GM12878 (cell line): ENCODE data around the gene NUDCD2. TPM values are rescaled to one million over a fixed set of nuclear protein-coding genes. Genes with fewer than 3 reads are reported as not detected.

Source experiments
- ATAC-seq: fragments of 200-7000 bp; cut with Tn5 transposase; 3 replicates; pipeline ENCODE4 v1.9.1; 2020; ENCODE audit warnings: mild to moderate bottlenecking, moderate library complexity
- BruUV-seq: library from RNA; stranded (reverse); fragments of 400-500 nt; replicated peaks from 2 replicates; lab custom pipeline; 2021; lab: Mats Ljungman, UMichigan
- CTCF ChIA-PET: fragments of 300-600 bp; sonication (Branson Sonifier 250); formaldehyde crosslinking; extraction: SDS; loops from one replicate; lab custom pipeline; 2021; ENCODE audit warnings: inconsistent platforms; lab: Yijun Ruan, JAX
- POLR2A ChIA-PET: fragments of 350-600 bp; formaldehyde crosslinking; extraction: SDS; loops from one replicate; lab custom pipeline; 2021; ENCODE audit warnings: inconsistent platforms; lab: Charles Lee
- RAD21 ChIA-PET: fragments of 300-600 bp; sonication (Branson Sonifier 250); formaldehyde crosslinking; loops from one replicate; lab custom pipeline; 2023; ENCODE audit warnings: antibody characterized with exemption; ENCODE audit not compliant: unreplicated experiment; lab: Charles Lee
- SMC1A ChIA-PET: fragments of 300-600 bp; sonication (Branson Sonifier 250); formaldehyde crosslinking; loops from one replicate; lab custom pipeline; 2023; ENCODE audit not compliant: unreplicated experiment, uncharacterized antibody; lab: Charles Lee
- DNase-seq: peaks from one replicate; pipeline ENCODE4 v3.0.0-alpha.2; 2011; ENCODE audit warnings: low read depth, low spot score
- FAIRE-seq: peaks from 3 replicates; lab custom pipeline; 2011; peaks lifted over from hg19 to GRCh38; lab: Jason Lieb, UNC
- H2AFZ ChIP-seq: 2 replicates; pipeline ENCODE4 v1.6.0; 2011; ENCODE audit warnings: low read depth, low read length, control low read depth; ENCODE audit not compliant: control insufficient read depth
- H3K27ac ChIP-seq: 2 replicates; pipeline ENCODE4 v1.5.1; 2011; ENCODE audit warnings: control low read depth; ENCODE audit not compliant: control insufficient read depth, insufficient read depth
- H3K27me3 ChIP-seq, 2 experiments: replicated peaks in 1 of 2; 2 replicates each; pipeline versions ENCODE4 v1.6.0 to v1.6.1; 2011; ENCODE audit warnings: low read length in 1 of 2; ENCODE audit not compliant: control insufficient read depth in 2 of 2, insufficient read depth in 2 of 2
- H3K36me3 ChIP-seq, 2 experiments: 2 replicates each; pipeline ENCODE4 v1.5.1; 2011; ENCODE audit warnings: low read length in 1 of 2; ENCODE audit not compliant: control insufficient read depth in 2 of 2, insufficient read depth in 2 of 2
- H3K4me1 ChIP-seq: 2 replicates; pipeline ENCODE4 v1.6.1; 2011; ENCODE audit warnings: mild to moderate bottlenecking, low read length, moderate library complexity, mixed read lengths; ENCODE audit not compliant: control insufficient read depth, insufficient read depth
- H3K4me2 ChIP-seq: 2 replicates; pipeline ENCODE4 v1.6.0; 2011; ENCODE audit warnings: control low read depth; ENCODE audit not compliant: control insufficient read depth, insufficient read depth
- H3K4me3 ChIP-seq: fragments of 200-600 bp; sonication (generic); 2 replicates; pipeline ENCODE4 v1.5.1; 2016
- H3K79me2 ChIP-seq: 2 replicates; pipeline ENCODE4 v1.6.0; 2011; ENCODE audit warnings: low read length; ENCODE audit not compliant: control insufficient read depth, insufficient read depth
- H3K9ac ChIP-seq: 2 replicates; pipeline ENCODE4 v1.8.0; 2011; ENCODE audit warnings: low read length, control low read depth, mixed read lengths; ENCODE audit not compliant: control insufficient read depth, insufficient read depth
- H3K9me3 ChIP-seq: replicated peaks from 3 replicates; pipeline ENCODE4 v1.5.1; 2011; ENCODE audit warnings: mild to moderate bottlenecking, low read length; ENCODE audit not compliant: control insufficient read depth, insufficient read depth
- H4K20me1 ChIP-seq: 2 replicates; pipeline ENCODE4 v1.6.0; 2011; ENCODE audit not compliant: control insufficient read depth, insufficient read depth
- ATF3 ChIP-seq: IDR thresholded peaks from 2 replicates; pipeline ENCODE4 v1.6.1; 2011; ENCODE audit warnings: low read depth, mild to moderate bottlenecking, low read length, moderate library complexity, borderline replicate concordance; ENCODE audit errors: extremely low read depth
- JUNB ChIP-seq: IDR thresholded peaks from 2 replicates; pipeline ENCODE4 v1.6.1; 2016; ENCODE audit warnings: antibody characterized with exemption, mild to moderate bottlenecking
- NFYB ChIP-seq: IDR thresholded peaks from 2 replicates; pipeline ENCODE4 v1.6.1; 2011; ENCODE audit warnings: low read depth, mild to moderate bottlenecking, low read length, improper control_type of control experiment, moderate library complexity; ENCODE audit not compliant: insufficient read depth
- RB1 ChIP-seq: fragments of 450-650 bp; formaldehyde crosslinking; IDR thresholded peaks from 2 replicates; pipeline ENCODE4 v1.6.1; 2017; ENCODE audit warnings: mild to moderate bottlenecking, borderline replicate concordance
- RUNX3 ChIP-seq: IDR thresholded peaks from 2 replicates; pipeline ENCODE4 v1.6.1; 2012; ENCODE audit warnings: low read length, inconsistent platforms
- SMAD5 ChIP-seq: IDR thresholded peaks from 2 replicates; pipeline ENCODE4 v1.6.1; 2016; ENCODE audit warnings: antibody characterized with exemption, low read depth
- WGBS: methylation state at CpG from one replicate; pipeline ENCODE4 v1.1.6; 2016; ENCODE audit warnings: low lambda C conversion rate; ENCODE audit not compliant: insufficient replicate concordance, insufficient coverage; ENCODE audit errors: missing lambda C conversion rate; 5-methylcytosine and 5-hydroxymethylcytosine counted together
- in situ Hi-C: fragments of 300-500 bp; cut with MboI; formaldehyde crosslinking; loops from 9 replicates; pipeline ENCODE4 v1.14.3; 2018; ENCODE audit warnings: mixed read lengths
- intact Hi-C: fragments of 100-400 bp; cut with micrococcal nuclease; formaldehyde crosslinking; loops from one replicate; pipeline ENCODE4 v1.14.2; 2022; ENCODE audit not compliant: unreplicated experiment
- polyA plus RNA-seq, 11 experiments: library from polyadenylated mRNA; depleted of rRNA in 4 of 11; unstranded in 6 of 11; stranded (reverse) in 5 of 11; fragments of >200 nt; fragmentation: Nextera tagmentation in 4 of 11; fragmentation: Illumina TruSeq in 1 of 11; extraction: Ambion mirVana in 4 of 11; extraction: Trizol in 1 of 11; gene quantifications; 1 replicate in 1 of 11; 2 replicates in 10 of 11; pipeline versions ENCODE4 v1.2.1 to v1.2.3, GENCODE V29; 2011 to 2016; ENCODE audit warnings: inconsistent platforms in 2 of 11, missing spikeins in 2 of 11, low read depth in 1 of 11
- total RNA-seq, 4 experiments: library from RNA; depleted of rRNA in 3 of 4; stranded (reverse); fragments of >200 nt in 3 of 4; fragmentation: Illumina TruSeq in 1 of 4; extraction: Trizol in 1 of 4; gene quantifications; 2 replicates each; pipeline versions ENCODE4 v1.2.1 to v1.2.3, GENCODE V29; 2013 to 2021

The NUDCD2 gene
- total and polyA plus RNA-seq, 10 of the 15 experiments (the other 5 are each of a cell fraction or from before 2014, with no cell fraction given): 9.1 to 133 (median 24.6) TPM

DNA sequence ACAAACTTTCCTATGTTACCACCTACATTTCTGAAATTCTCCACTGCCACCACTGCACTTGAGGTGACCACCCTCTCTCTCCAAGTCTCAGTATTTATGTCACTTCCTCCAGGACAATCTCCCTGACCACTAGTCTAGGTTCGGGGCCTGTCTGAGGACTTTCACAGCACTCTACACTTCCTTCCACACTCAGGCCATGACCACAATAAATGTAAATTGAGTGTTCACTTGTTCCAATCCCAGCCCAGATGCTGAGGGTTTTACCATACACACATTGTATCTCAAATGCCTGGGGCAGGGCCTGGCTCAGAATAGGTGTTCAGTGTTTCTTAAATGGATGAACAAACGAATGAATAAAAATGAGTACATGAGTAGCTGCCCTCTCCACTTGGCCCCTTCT is 49.4 kb downstream of the NUDCD2 start:
- DNase-seq: no peak
- no peak for FAIRE-seq
- H3K9ac ChIP-seq: no peak overlapping the region
- H4K20me1 ChIP-seq: no peaks in the 10 kb centered on the region
- ChIA-PET CTCF (interaction anchor here (0.6 to 2.5 kb wide), 2 partner anchors 27 to 1201 kb away, joined by 3 to 22 read pairs; no protein-coding TSS in a partner anchor), POLR2A (interaction anchor here (0.8 kb wide), 1 partner anchor 21 kb away, joined by 4 read pairs; no protein-coding TSS in a partner anchor), RAD21 (no interaction called here), SMC1A (interaction anchor here (2.3 to 3.2 kb wide), 2 partner anchors 1201 to 1866 kb away, joined by 8 to 19 read pairs; no protein-coding TSS in a partner anchor)
- H3K79me2 ChIP-seq: no peaks in the 10 kb centered on the region
- intact Hi-C loops: no loop called here
- H3K4me3 ChIP-seq: no peak overlapping the region
- TF ChIP-seq ATF3: no peak
- TF ChIP-seq NFYB: no peak
- no peak for TF ChIP-seq JUNB
- no peak for TF ChIP-seq RB1
- TF ChIP-seq SMAD5: no peak
- TF ChIP-seq RUNX3: peak; percentile 41; the same call in 1 of the 2 replicates
- no peak overlapping the region for H3K27ac ChIP-seq
- no peak; the same call in 2 of the 3 replicates for ATAC-seq
- no peaks in the 10 kb centered on the region for H3K9me3 ChIP-seq
- H3K4me1 ChIP-seq: peaks cover 5% of the 10 kb centered on the region
- H2AFZ ChIP-seq: no peak overlapping the region
- WGBS: 5% methylated on average over 2 of the region's 2 CpGs
- no TSS peak for BruUV-seq
- no peaks in the 10 kb centered on the region for H3K36me3 ChIP-seq
- H3K27me3 ChIP-seq: peaks cover 0 to 2% of the 10 kb centered on the region in 2 experiments; a peak in 2 of 4 replicates
- in situ Hi-C loops: no loop called here
- no peak overlapping the region for H3K4me2 ChIP-seq
